ENCODE results near the gene FOXO6. TPM values are rescaled to one million over a fixed set of nuclear protein-coding genes. Genes with fewer than 3 reads are reported as not detected.

Gene FOXO6
- total and polyA plus RNA-seq, 9 of the 15 experiments (the other 6 are each of a cell fraction or from before 2014, with no cell fraction given) = 0.04 to 0.31 (median 0.12) TPM; not detected in 5

DNA sequence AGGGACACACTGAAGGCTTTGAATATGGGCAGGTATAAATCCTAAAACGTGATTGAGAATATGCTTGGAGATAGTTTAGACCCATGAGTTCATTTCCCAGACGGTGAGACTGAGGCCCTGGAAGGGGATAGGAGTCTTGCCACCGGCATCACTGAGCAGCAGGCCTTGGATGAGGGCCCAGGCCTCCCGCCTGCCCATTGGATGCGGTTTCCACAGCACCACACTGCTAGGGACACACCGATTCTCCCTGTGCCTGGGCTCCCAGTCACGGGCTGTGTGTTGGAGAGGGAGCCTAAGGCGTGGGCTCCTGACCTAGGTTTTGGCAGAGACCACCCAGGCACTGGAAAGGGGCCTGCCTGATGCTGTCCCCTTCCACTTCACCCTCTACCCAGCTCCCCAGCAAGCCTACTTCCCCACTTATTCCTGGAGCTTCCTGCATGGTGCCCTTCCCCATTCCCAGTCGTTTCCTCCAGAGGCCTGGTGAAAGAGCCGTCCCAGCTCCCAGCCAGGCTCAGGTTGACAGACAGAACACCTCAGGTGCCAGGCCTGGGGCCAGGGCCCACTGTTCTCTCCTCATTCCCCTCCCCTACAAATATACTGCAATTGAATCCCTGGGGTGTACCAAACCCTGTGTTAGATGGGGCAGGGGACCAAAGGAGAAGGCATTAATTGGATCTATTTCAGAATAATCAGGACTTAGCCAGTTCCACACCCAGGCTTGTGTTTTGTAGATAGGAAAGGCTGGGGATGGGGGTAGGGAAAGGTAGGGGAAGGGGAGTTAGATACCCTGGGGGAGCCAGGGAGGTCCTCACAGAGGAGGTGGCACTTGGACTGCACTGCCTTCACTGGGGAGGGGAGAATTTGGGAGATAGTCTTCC is 3.4 kb downstream of the FOXO6 start:
- peak overlapping the region in 1 of 2 experiments; percentile 62; a peak in 1 of 4 replicates for H3K9ac ChIP-seq (ENCODE audit: insufficient read depth in 1 of 2, low read depth in 2 of 2, low read length in 2 of 2)
- no peaks in the 10 kb centered on the region for H3K79me2 ChIP-seq (ENCODE audit: control insufficient read depth, insufficient read depth, low read length)
- WGBS (ENCODE audit: insufficient coverage, low coverage, missing lambda C conversion rate) = 16% methylated on average over 10 of the region's 10 CpGs
- peaks cover 10 to 38% of the 10 kb centered on the region in 2 experiments for H3K4me1 ChIP-seq (replicated peaks in 1 of 2; ENCODE audit: control insufficient read depth in 2 of 2, insufficient read depth in 2 of 2, low read length in 2 of 2)
- in situ Hi-C loops (cut with MboI) (no loop called here), intact Hi-C loops (cut with micrococcal nuclease) (no loop called here)
- no peak for ATAC-seq
- no peaks in the 10 kb centered on the region for H3K9me3 ChIP-seq (replicated peaks; ENCODE audit: control insufficient read depth, insufficient read depth, low read depth, low read length)
- H2AFZ ChIP-seq (ENCODE audit: low read depth, low read length) = no peak overlapping the region
- no peaks in the 10 kb centered on the region for H3K36me3 ChIP-seq (ENCODE audit: control insufficient read depth, insufficient read depth, low read length)
- H3K27ac ChIP-seq (ENCODE audit: extremely low read depth, low read depth, low read length) = no peak overlapping the region
- peaks cover 16% of the 10 kb centered on the region for H4K20me1 ChIP-seq (replicated peaks; ENCODE audit: control insufficient read depth, insufficient read depth, low read length)
- no peak for DNase-seq (ENCODE audit: extremely low read depth in 1 of 4, low spot score in 3 of 4)
- H3K9me1 ChIP-seq (ENCODE audit: control insufficient read depth, insufficient read depth, low read length) = no peaks in the 10 kb centered on the region
- H3K4me3 ChIP-seq = no peak overlapping the region
- ChIA-PET CTCF (ENCODE audit: low intra/inter-chr PET ratio) (no interaction called here), POLR2A (no interaction called here)
- FAIRE-seq = peak; percentile 37
- TF ChIP-seq PRDM10 (IDR thresholded peaks at IDR 0.05; ENCODE audit: partially characterized antibody) (peak; percentile 32), HNRNPLL (IDR thresholded peaks at IDR 0.05; ENCODE audit: low read depth, low read length, poor library complexity, severe bottlenecking) (no peak)
- BruUV-seq (replicated peaks) = no TSS peak
- peaks cover 11 to 53% of the 10 kb centered on the region in 2 experiments for H3K27me3 ChIP-seq (ENCODE audit: control insufficient read depth in 2 of 2, insufficient read depth in 2 of 2, low read length in 2 of 2)
- H3K4me2 ChIP-seq (ENCODE audit: insufficient read depth, low read length) = no peak overlapping the region

Data from K562 (cell line).